Renal cortex interstitium (tissue), 11 donors: ENCODE data around the gene SYT15. TPM values are rescaled to one million over a fixed set of nuclear protein-coding genes. Genes with fewer than 3 reads are reported as not detected.
"Not testable (repeated sequence)": the region's sequence is repeated elsewhere in the genome, so short reads cannot be mapped to it uniquely, and the experiment has no call there.

ENCODE experiments used
- DNase-seq, 11 donors: peaks; one replicate each; pipeline ENCODE4 v3.0.0-alpha.2; 2013; ENCODE audit warnings: low read depth in 9 of 11, low spot score in 4 of 11; ENCODE audit errors: extremely low read depth in 1 of 11
- polyA plus RNA-seq, 3 donors: library from polyadenylated mRNA; unstranded; fragments of 120-200 nt; gene quantifications; one replicate each; pipeline ENCODE4 v1.2.1, GENCODE V29; 2013; ENCODE audit not compliant: insufficient read length in 3 of 3

SYT15 gene
- polyA plus RNA-seq, 3 donors, result 5.0 to 12.6 (median 8.2) TPM

GRCh38 chr10:46553238-46554049, 25.5 kb upstream of the SYT15 start:
- DNase-seq, result no peak

GRCh38 chr10:46554166-46554781, 24.7 kb upstream of the SYT15 start:
- DNase-seq, result no peak

- no peak for DNase-seq
These were observed 23.6 kb upstream of the SYT15 start for GRCh38 chr10:46555366-46555712.

- DNase-seq, result peak in 3 of 11 donors; percentile 33 to 57 (median 33)
These were observed 23.0 kb upstream of the SYT15 start for GRCh38 chr10:46555713-46556514.

- DNase-seq, result no peak
These were observed 22.2 kb upstream of the SYT15 start, which contains the start of gene GPRIN2 for GRCh38 chr10:46556515-46557318. Gene GPRIN2, minus strand, starts transcription at chr10:46556658. Its CDS starts 5,922 bp downstream, at chr10:46550736.

GRCh38 chr10:46557319-46558121, 21.4 kb upstream of the SYT15 start:
- DNase-seq, result no peak

GRCh38 chr10:46558122-46558391, 20.9 kb upstream of the SYT15 start:
- no peak for DNase-seq

- DNase-seq, result no peak
These were observed 20.3 kb upstream of the SYT15 start for GRCh38 chr10:46558392-46559185.

GRCh38 chr10:46559231-46559671, 19.7 kb upstream of the SYT15 start:
- no peak for DNase-seq

- no peak for DNase-seq
These were observed 18.5 kb upstream of the SYT15 start for GRCh38 chr10:46560381-46560780.

- no peak for DNase-seq
These were observed 18.0 kb upstream of the SYT15 start for GRCh38 chr10:46560952-46561351.

GRCh38 chr10:46565591-46566332, 13.2 kb upstream of the SYT15 start:
- DNase-seq, result peak in 6 of 11 donors; percentile 42 to 74 (median 63)

GRCh38 chr10:46567151-46567550, 11.8 kb upstream of the SYT15 start:
- DNase-seq, result not testable (repeated sequence)

- DNase-seq, result not testable (repeated sequence)
These were observed 8.3 kb upstream of the SYT15 start for GRCh38 chr10:46570655-46571054.

- DNase-seq, result not testable (repeated sequence)
These were observed 6.2 kb upstream of the SYT15 start for GRCh38 chr10:46572765-46573164.

GRCh38 chr10:46573314-46573713, 5.6 kb upstream of the SYT15 start:
- not testable (repeated sequence) for DNase-seq

- not testable (repeated sequence) for DNase-seq
These were observed 5.0 kb upstream of the SYT15 start for GRCh38 chr10:46573884-46574283.
